ENCODE measurements around the gene MARCHF2.

DNA sequence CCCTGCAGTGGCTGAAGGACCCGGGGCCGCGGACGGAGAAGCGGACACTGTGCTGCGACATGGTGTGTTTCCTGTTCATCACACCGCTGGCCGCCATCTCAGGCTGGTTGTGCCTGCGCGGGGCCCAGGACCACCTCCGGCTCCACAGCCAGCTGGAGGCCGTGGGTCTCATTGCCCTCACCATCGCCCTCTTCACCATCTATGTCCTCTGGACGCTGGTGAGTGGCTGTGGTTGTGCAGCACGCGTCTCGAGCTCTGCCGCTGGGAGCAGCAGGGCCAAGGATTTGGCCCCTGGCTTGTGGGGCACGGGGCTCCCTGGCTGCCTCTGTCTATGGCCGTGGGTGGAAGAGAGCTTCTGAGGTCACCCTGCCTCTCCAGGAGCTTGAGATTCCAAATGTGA is 17.5 kb downstream of the MARCHF2 start:
- TF ChIP-seq ZC3H10 (CRISPR knock-in tag; IDR thresholded peaks at IDR 0.05) (no peak), ARNTL (CRISPR knock-in tag; IDR thresholded peaks at IDR 0.05; ENCODE audit: borderline replicate concordance, low read depth) (no peak), BACH2 (CRISPR knock-in tag; IDR thresholded peaks at IDR 0.05; ENCODE audit: borderline replicate concordance) (no peak), PPARA (CRISPR knock-in tag; IDR thresholded peaks at IDR 0.05; ENCODE audit: borderline replicate concordance) (no peak), TOX (CRISPR knock-in tag; IDR thresholded peaks at IDR 0.05; ENCODE audit: borderline replicate concordance) (no peak), GLIS3 (CRISPR knock-in tag; IDR thresholded peaks at IDR 0.05) (no peak), OSR1 (CRISPR knock-in tag; IDR thresholded peaks at IDR 0.05) (no peak), SNAI2 (CRISPR knock-in tag; IDR thresholded peaks at IDR 0.05) (no peak)
- TF ChIP-seq, protein P1, sequence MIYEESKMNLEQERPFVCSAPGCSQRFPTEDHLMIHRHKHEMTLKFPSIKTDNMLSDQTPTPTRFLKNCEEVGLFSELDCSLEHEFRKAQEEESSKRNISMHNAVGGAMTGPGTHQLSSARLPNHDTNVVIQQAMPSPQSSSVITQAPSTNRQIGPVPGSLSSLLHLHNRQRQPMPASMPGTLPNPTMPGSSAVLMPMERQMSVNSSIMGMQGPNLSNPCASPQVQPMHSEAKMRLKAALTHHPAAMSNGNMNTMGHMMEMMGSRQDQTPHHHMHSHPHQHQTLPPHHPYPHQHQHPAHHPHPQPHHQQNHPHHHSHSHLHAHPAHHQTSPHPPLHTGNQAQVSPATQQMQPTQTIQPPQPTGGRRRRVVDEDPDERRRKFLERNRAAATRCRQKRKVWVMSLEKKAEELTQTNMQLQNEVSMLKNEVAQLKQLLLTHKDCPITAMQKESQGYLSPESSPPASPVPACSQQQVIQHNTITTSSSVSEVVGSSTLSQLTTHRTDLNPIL (CRISPR knock-in tag; IDR thresholded peaks at IDR 0.05; ENCODE audit: low read depth): no peak
- TF ChIP-seq, protein P2, sequence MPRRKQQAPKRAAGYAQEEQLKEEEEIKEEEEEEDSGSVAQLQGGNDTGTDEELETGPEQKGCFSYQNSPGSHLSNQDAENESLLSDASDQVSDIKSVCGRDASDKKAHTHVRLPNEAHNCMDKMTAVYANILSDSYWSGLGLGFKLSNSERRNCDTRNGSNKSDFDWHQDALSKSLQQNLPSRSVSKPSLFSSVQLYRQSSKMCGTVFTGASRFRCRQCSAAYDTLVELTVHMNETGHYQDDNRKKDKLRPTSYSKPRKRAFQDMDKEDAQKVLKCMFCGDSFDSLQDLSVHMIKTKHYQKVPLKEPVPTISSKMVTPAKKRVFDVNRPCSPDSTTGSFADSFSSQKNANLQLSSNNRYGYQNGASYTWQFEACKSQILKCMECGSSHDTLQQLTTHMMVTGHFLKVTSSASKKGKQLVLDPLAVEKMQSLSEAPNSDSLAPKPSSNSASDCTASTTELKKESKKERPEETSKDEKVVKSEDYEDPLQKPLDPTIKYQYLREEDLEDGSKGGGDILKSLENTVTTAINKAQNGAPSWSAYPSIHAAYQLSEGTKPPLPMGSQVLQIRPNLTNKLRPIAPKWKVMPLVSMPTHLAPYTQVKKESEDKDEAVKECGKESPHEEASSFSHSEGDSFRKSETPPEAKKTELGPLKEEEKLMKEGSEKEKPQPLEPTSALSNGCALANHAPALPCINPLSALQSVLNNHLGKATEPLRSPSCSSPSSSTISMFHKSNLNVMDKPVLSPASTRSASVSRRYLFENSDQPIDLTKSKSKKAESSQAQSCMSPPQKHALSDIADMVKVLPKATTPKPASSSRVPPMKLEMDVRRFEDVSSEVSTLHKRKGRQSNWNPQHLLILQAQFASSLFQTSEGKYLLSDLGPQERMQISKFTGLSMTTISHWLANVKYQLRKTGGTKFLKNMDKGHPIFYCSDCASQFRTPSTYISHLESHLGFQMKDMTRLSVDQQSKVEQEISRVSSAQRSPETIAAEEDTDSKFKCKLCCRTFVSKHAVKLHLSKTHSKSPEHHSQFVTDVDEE (CRISPR knock-in tag; IDR thresholded peaks at IDR 0.05): no peak
- TF ChIP-seq, protein P3, sequence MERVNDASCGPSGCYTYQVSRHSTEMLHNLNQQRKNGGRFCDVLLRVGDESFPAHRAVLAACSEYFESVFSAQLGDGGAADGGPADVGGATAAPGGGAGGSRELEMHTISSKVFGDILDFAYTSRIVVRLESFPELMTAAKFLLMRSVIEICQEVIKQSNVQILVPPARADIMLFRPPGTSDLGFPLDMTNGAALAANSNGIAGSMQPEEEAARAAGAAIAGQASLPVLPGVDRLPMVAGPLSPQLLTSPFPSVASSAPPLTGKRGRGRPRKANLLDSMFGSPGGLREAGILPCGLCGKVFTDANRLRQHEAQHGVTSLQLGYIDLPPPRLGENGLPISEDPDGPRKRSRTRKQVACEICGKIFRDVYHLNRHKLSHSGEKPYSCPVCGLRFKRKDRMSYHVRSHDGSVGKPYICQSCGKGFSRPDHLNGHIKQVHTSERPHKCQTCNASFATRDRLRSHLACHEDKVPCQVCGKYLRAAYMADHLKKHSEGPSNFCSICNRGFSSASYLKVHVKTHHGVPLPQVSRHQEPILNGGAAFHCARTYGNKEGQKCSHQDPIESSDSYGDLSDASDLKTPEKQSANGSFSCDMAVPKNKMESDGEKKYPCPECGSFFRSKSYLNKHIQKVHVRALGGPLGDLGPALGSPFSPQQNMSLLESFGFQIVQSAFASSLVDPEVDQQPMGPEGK (CRISPR knock-in tag; IDR thresholded peaks at IDR 0.05; ENCODE audit: borderline replicate concordance): no peak
